ENCODE measurements around the gene NUF2.
"Not testable (repeated sequence)": the region's sequence is repeated elsewhere in the genome, so short reads cannot be mapped to it uniquely, and the experiment has no call there.

- not testable (repeated sequence) for TF ChIP-seq CTCF (conservative IDR thresholded peaks at IDR 0.05; ENCODE audit: low read depth, low read length); FOS (IDR thresholded peaks at IDR 0.05; ENCODE audit: low read depth, low read length)
Measured at GRCh38 chr1:163292153-163292552, 29.6 kb upstream of the NUF2 start.
